Measurements from ENCODE around the gene CD2. TPM values are rescaled to one million over a fixed set of nuclear protein-coding genes. Genes with fewer than 3 reads are reported as not detected.
"Not testable (repeated sequence)": the region's sequence is repeated elsewhere in the genome, so short reads cannot be mapped to it uniquely, and the experiment has no call there.

The CD2 gene
- total and polyA plus RNA-seq, 2 experiments from 2014 or later, result not detected

- Histone ChIP-seq H3F3A (ENCODE audit: insufficient read depth) (no peaks in the 10 kb centered on the region), H3K36me3 (ENCODE audit: low read depth) (no peaks in the 10 kb centered on the region), H3K9me2 (ENCODE audit: insufficient read depth) (no peaks in the 10 kb centered on the region), H3K4me2 (ENCODE audit: unreplicated experiment) (no peak overlapping the region), H3K4me3 (no peak overlapping the region), H3K9me3 (ENCODE audit: low read depth) (no peaks in the 10 kb centered on the region), H4K20me1 (ENCODE audit: insufficient read depth) (no peaks in the 10 kb centered on the region), H3K79me2 (ENCODE audit: insufficient read depth) (no peaks in the 10 kb centered on the region), H3K4me1 (ENCODE audit: insufficient read depth) (no peaks in the 10 kb centered on the region), H3K27me3 (replicated peaks; ENCODE audit: insufficient read depth) (peaks cover 9% of the 10 kb centered on the region; the same call in 1 of the 2 replicates), H3K9ac (no peak overlapping the region), H3K27ac (no peak overlapping the region), H2AFZ (no peak overlapping the region)
- in situ Hi-C loops (cut with MboI), result no loop called here
- 22 to 23% methylated on average over 1 of the region's 1 CpG for WGBS, 2 experiments (ENCODE audit: low coverage in 1 of 2, low lambda C conversion rate in 2 of 2, missing lambda C conversion rate in 2 of 2)
- no peak for DNase-seq
- TF ChIP-seq EZH2phosphoT487 (IDR thresholded peaks at IDR 0.05; ENCODE audit: insufficient read depth, low read depth), result no peak
- TF ChIP-seq EZH2 (IDR thresholded peaks at IDR 0.05; ENCODE audit: insufficient read depth, poor library complexity, severe bottlenecking), result no peak
These were observed 2.6 kb upstream of the CD2 start for GRCh38 chr1:116751621-116752020.

- Histone ChIP-seq H3K9me2 (ENCODE audit: insufficient read depth) (no peaks in the 10 kb centered on the region), H3K4me1 (ENCODE audit: insufficient read depth) (no peaks in the 10 kb centered on the region), H4K20me1 (ENCODE audit: insufficient read depth) (no peaks in the 10 kb centered on the region), H3K4me3 (no peak overlapping the region), H2AFZ (no peak overlapping the region), H3K27me3 (replicated peaks; ENCODE audit: insufficient read depth) (peaks cover 9% of the 10 kb centered on the region; the same call in 1 of the 2 replicates), H3K4me2 (ENCODE audit: unreplicated experiment) (no peak overlapping the region), H3F3A (ENCODE audit: insufficient read depth) (no peaks in the 10 kb centered on the region), H3K79me2 (ENCODE audit: insufficient read depth) (no peaks in the 10 kb centered on the region), H3K36me3 (ENCODE audit: low read depth) (no peaks in the 10 kb centered on the region), H3K27ac (no peak overlapping the region), H3K9me3 (ENCODE audit: low read depth) (no peaks in the 10 kb centered on the region), H3K9ac (no peak overlapping the region)
- no peak for DNase-seq
- WGBS, 2 experiments (ENCODE audit: low coverage in 1 of 2, low lambda C conversion rate in 2 of 2, missing lambda C conversion rate in 2 of 2), result 2 to 4% methylated on average over 3 of the region's 3 CpGs
- in situ Hi-C loops (cut with MboI), result no loop called here
- no peak for TF ChIP-seq EZH2 (IDR thresholded peaks at IDR 0.05; ENCODE audit: insufficient read depth, poor library complexity, severe bottlenecking)
- TF ChIP-seq EZH2phosphoT487 (IDR thresholded peaks at IDR 0.05; ENCODE audit: insufficient read depth, low read depth), result no peak
These were observed 918 bp upstream of the CD2 start for GRCh38 chr1:116753312-116753711.

GRCh38 chr1:116755066-116755465, 836 bp downstream of the CD2 start:
- Histone ChIP-seq H3K9me2 (ENCODE audit: insufficient read depth) (no peaks in the 10 kb centered on the region), H3K4me3 (no peak overlapping the region), H3K36me3 (ENCODE audit: low read depth) (no peaks in the 10 kb centered on the region), H3K79me2 (ENCODE audit: insufficient read depth) (no peaks in the 10 kb centered on the region), H3F3A (ENCODE audit: insufficient read depth) (no peaks in the 10 kb centered on the region), H3K9me3 (ENCODE audit: low read depth) (no peaks in the 10 kb centered on the region), H4K20me1 (ENCODE audit: insufficient read depth) (no peaks in the 10 kb centered on the region), H3K27ac (no peak overlapping the region), H3K27me3 (replicated peaks; ENCODE audit: insufficient read depth) (peaks cover 9% of the 10 kb centered on the region; the same call in 1 of the 2 replicates), H3K9ac (no peak overlapping the region), H3K4me2 (ENCODE audit: unreplicated experiment) (no peak overlapping the region), H2AFZ (no peak overlapping the region), H3K4me1 (ENCODE audit: insufficient read depth) (no peaks in the 10 kb centered on the region)
- in situ Hi-C loops (cut with MboI), result no loop called here
- TF ChIP-seq EZH2phosphoT487 (IDR thresholded peaks at IDR 0.05; ENCODE audit: insufficient read depth, low read depth) (no peak), EZH2 (IDR thresholded peaks at IDR 0.05; ENCODE audit: insufficient read depth, poor library complexity, severe bottlenecking) (no peak)
- no peak for DNase-seq
- WGBS, 2 experiments (ENCODE audit: low coverage in 1 of 2, low lambda C conversion rate in 2 of 2, missing lambda C conversion rate in 2 of 2), result 84 to 85% methylated on average over 8 of the region's 8 CpGs

- no peak overlapping the region for H3K4me2 ChIP-seq (ENCODE audit: unreplicated experiment)
- H3K9me2 ChIP-seq (ENCODE audit: insufficient read depth), result no peaks in the 10 kb centered on the region
- no peak for TF ChIP-seq EZH2 (IDR thresholded peaks at IDR 0.05; ENCODE audit: insufficient read depth, poor library complexity, severe bottlenecking)
- no peak for TF ChIP-seq EZH2phosphoT487 (IDR thresholded peaks at IDR 0.05; ENCODE audit: insufficient read depth, low read depth)
- H3K9me3 ChIP-seq (ENCODE audit: low read depth), result no peaks in the 10 kb centered on the region
- no peak overlapping the region for H2AFZ ChIP-seq
- no peaks in the 10 kb centered on the region for H4K20me1 ChIP-seq (ENCODE audit: insufficient read depth)
- H3K4me3 ChIP-seq, result no peak overlapping the region
- no peak for DNase-seq
- no peaks in the 10 kb centered on the region for H3K4me1 ChIP-seq (ENCODE audit: insufficient read depth)
- peaks cover 9% of the 10 kb centered on the region; the same call in 1 of the 2 replicates for H3K27me3 ChIP-seq (replicated peaks; ENCODE audit: insufficient read depth)
- H3F3A ChIP-seq (ENCODE audit: insufficient read depth), result no peaks in the 10 kb centered on the region
- H3K27ac ChIP-seq, result no peak overlapping the region
- H3K36me3 ChIP-seq (ENCODE audit: low read depth), result no peaks in the 10 kb centered on the region
- WGBS, 2 experiments (ENCODE audit: low coverage in 1 of 2, low lambda C conversion rate in 2 of 2, missing lambda C conversion rate in 2 of 2), result 53 to 54% methylated on average over 4 of the region's 4 CpGs
- H3K79me2 ChIP-seq (ENCODE audit: insufficient read depth), result no peaks in the 10 kb centered on the region
- in situ Hi-C loops (cut with MboI), result no loop called here
- no peak overlapping the region for H3K9ac ChIP-seq
These were observed 1.5 kb downstream of the CD2 start for GRCh38 chr1:116755681-116756080.

- H3K4me2 ChIP-seq (ENCODE audit: unreplicated experiment); H2AFZ ChIP-seq; H3F3A ChIP-seq (ENCODE audit: insufficient read depth); H3K4me1 ChIP-seq (ENCODE audit: insufficient read depth); H3K9me3 ChIP-seq (ENCODE audit: low read depth); H3K4me3 ChIP-seq; H3K9ac ChIP-seq; H3K79me2 ChIP-seq (ENCODE audit: insufficient read depth); H3K9me2 ChIP-seq (ENCODE audit: insufficient read depth); in situ Hi-C loops (cut with MboI); DNase-seq; H3K36me3 ChIP-seq (ENCODE audit: low read depth); H4K20me1 ChIP-seq (ENCODE audit: insufficient read depth); H3K27ac ChIP-seq; H3K27me3 ChIP-seq (replicated peaks; ENCODE audit: insufficient read depth): not testable (repeated sequence)
- 81 to 87% methylated on average over 8 of the region's 8 CpGs for WGBS, 2 experiments (ENCODE audit: low coverage in 1 of 2, low lambda C conversion rate in 2 of 2, missing lambda C conversion rate in 2 of 2)
These were observed 1.9 kb downstream of the CD2 start for GRCh38 chr1:116756092-116756491.

GRCh38 chr1:116758456-116758815, 4.2 kb downstream of the CD2 start:
- H3K27ac ChIP-seq; H3K27me3 ChIP-seq (replicated peaks; ENCODE audit: insufficient read depth); H3K79me2 ChIP-seq (ENCODE audit: insufficient read depth); H3K9me2 ChIP-seq (ENCODE audit: insufficient read depth); H4K20me1 ChIP-seq (ENCODE audit: insufficient read depth); H3F3A ChIP-seq (ENCODE audit: insufficient read depth); H3K9ac ChIP-seq; DNase-seq; H3K4me2 ChIP-seq (ENCODE audit: unreplicated experiment); H2AFZ ChIP-seq; H3K4me1 ChIP-seq (ENCODE audit: insufficient read depth); H3K9me3 ChIP-seq (ENCODE audit: low read depth); H3K4me3 ChIP-seq; in situ Hi-C loops (cut with MboI); H3K36me3 ChIP-seq (ENCODE audit: low read depth): not testable (repeated sequence)
- 69 to 76% methylated on average over 5 of the region's 5 CpGs for WGBS, 2 experiments (ENCODE audit: low coverage in 1 of 2, low lambda C conversion rate in 2 of 2, missing lambda C conversion rate in 2 of 2)

Data from GM23248 (cell line).